ENCODE results near the gene PDE7B.

PDE7B gene

GRCh38 chr6:136148523-136148922 lies 297.0 kb downstream of the PDE7B start:
- Histone ChIP-seq H3K27ac (replicated peaks) (no peak overlapping the region), H3K27me3 (ENCODE audit: insufficient read depth, poor library complexity, severe bottlenecking) (no peaks in the 10 kb centered on the region), H3K4me3 (replicated peaks; ENCODE audit: insufficient read depth, low read length) (no peak overlapping the region)
- TF ChIP-seq CTCF (IDR thresholded peaks at IDR 0.05; ENCODE audit: insufficient read depth, low read length) (no peak), POLR2AphosphoS5 (IDR thresholded peaks at IDR 0.05; ENCODE audit: low read depth) (no peak), SPI1 (IDR thresholded peaks at IDR 0.05; ENCODE audit: borderline replicate concordance, low read depth) (no peak), GABPA (IDR thresholded peaks at IDR 0.05; ENCODE audit: low read depth) (no peak)
- TF ChIP-seq, protein P1, sequence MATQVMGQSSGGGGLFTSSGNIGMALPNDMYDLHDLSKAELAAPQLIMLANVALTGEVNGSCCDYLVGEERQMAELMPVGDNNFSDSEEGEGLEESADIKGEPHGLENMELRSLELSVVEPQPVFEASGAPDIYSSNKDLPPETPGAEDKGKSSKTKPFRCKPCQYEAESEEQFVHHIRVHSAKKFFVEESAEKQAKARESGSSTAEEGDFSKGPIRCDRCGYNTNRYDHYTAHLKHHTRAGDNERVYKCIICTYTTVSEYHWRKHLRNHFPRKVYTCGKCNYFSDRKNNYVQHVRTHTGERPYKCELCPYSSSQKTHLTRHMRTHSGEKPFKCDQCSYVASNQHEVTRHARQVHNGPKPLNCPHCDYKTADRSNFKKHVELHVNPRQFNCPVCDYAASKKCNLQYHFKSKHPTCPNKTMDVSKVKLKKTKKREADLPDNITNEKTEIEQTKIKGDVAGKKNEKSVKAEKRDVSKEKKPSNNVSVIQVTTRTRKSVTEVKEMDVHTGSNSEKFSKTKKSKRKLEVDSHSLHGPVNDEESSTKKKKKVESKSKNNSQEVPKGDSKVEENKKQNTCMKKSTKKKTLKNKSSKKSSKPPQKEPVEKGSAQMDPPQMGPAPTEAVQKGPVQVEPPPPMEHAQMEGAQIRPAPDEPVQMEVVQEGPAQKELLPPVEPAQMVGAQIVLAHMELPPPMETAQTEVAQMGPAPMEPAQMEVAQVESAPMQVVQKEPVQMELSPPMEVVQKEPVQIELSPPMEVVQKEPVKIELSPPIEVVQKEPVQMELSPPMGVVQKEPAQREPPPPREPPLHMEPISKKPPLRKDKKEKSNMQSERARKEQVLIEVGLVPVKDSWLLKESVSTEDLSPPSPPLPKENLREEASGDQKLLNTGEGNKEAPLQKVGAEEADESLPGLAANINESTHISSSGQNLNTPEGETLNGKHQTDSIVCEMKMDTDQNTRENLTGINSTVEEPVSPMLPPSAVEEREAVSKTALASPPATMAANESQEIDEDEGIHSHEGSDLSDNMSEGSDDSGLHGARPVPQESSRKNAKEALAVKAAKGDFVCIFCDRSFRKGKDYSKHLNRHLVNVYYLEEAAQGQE (IDR thresholded peaks at IDR 0.05; ENCODE audit: insufficient replicate concordance, low read depth): no peak
- DNase-seq (ENCODE audit: low read depth in 1 of 2, low spot score in 1 of 2): no peak

- H3K27me3 ChIP-seq (ENCODE audit: insufficient read depth, poor library complexity, severe bottlenecking): no peaks in the 10 kb centered on the region
- no peak for DNase-seq (ENCODE audit: low read depth in 1 of 2, low spot score in 1 of 2)
- H3K4me3 ChIP-seq (replicated peaks; ENCODE audit: insufficient read depth, low read length): no peak overlapping the region
- no peak overlapping the region for H3K27ac ChIP-seq (replicated peaks)
- TF ChIP-seq CTCF (IDR thresholded peaks at IDR 0.05; ENCODE audit: insufficient read depth, low read length) (no peak), SPI1 (IDR thresholded peaks at IDR 0.05; ENCODE audit: borderline replicate concordance, low read depth) (no peak), GABPA (IDR thresholded peaks at IDR 0.05; ENCODE audit: low read depth) (no peak), POLR2AphosphoS5 (IDR thresholded peaks at IDR 0.05; ENCODE audit: low read depth) (no peak)
- TF ChIP-seq, protein P1 (IDR thresholded peaks at IDR 0.05; ENCODE audit: insufficient replicate concordance, low read depth): no peak
Observed at GRCh38 chr6:136149311-136149710, 297.8 kb downstream of the PDE7B start.

DNA sequence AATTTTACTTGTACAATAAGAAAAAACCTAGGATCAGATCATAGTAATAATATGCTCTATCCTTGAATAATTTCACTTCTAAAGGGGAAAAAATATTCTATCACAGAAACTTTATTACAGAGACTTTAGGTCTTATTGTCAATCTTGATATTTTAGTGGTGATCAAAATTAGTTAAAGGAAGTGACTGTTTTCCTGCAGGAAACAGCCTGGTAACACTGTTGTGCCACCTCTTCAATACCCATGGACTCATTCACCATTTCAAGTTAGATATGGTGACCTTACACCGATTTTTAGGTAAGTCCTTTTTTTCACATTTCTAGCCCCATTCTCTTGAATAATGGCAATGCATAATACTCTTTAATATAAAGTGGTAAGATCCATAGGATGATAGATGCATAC lies 299.5 kb downstream of the PDE7B start:
- Histone ChIP-seq H3K27me3 (ENCODE audit: insufficient read depth, poor library complexity, severe bottlenecking) (no peaks in the 10 kb centered on the region), H3K27ac (replicated peaks) (no peak overlapping the region), H3K4me3 (replicated peaks; ENCODE audit: insufficient read depth, low read length) (no peak overlapping the region)
- TF ChIP-seq GABPA (IDR thresholded peaks at IDR 0.05; ENCODE audit: low read depth) (no peak), POLR2AphosphoS5 (IDR thresholded peaks at IDR 0.05; ENCODE audit: low read depth) (no peak), SPI1 (IDR thresholded peaks at IDR 0.05; ENCODE audit: borderline replicate concordance, low read depth) (no peak), CTCF (IDR thresholded peaks at IDR 0.05; ENCODE audit: insufficient read depth, low read length) (no peak)
- TF ChIP-seq, protein P1 (IDR thresholded peaks at IDR 0.05; ENCODE audit: insufficient replicate concordance, low read depth): no peak
- DNase-seq (ENCODE audit: low read depth in 1 of 2, low spot score in 1 of 2): no peak
